Chondrocyte (in vitro differentiated cells): ENCODE data around the gene NSUN7. TPM values are rescaled to one million over a fixed set of nuclear protein-coding genes. Genes with fewer than 3 reads are reported as not detected.

Experiments used
- DNase-seq: peaks from one replicate; pipeline ENCODE4 v3.0.0; 2021; ENCODE audit warnings: mixed read lengths, low spot score
- H3K27ac Mint-ChIP-seq: one replicate; pipeline ENCODE4 v1.8.0; 2021; ENCODE audit warnings: mild to moderate bottlenecking, moderate library complexity, mixed read lengths; ENCODE audit not compliant: unreplicated experiment
- H3K27me3 Mint-ChIP-seq: 2 replicates; pipeline ENCODE4 v1.8.0; 2021; ENCODE audit warnings: low read depth, mixed read lengths
- H3K36me3 Mint-ChIP-seq: 2 replicates; pipeline ENCODE4 v1.8.0; 2021; ENCODE audit warnings: low read depth, mixed read lengths
- H3K4me1 Mint-ChIP-seq: 2 replicates; pipeline ENCODE4 v1.8.0; 2021; ENCODE audit warnings: low read depth, mild to moderate bottlenecking, mixed read lengths
- H3K4me3 Mint-ChIP-seq: one replicate; pipeline ENCODE4 v1.8.0; 2021; ENCODE audit warnings: mild to moderate bottlenecking, moderate library complexity, mixed read lengths; ENCODE audit not compliant: unreplicated experiment
- H3K9me3 Mint-ChIP-seq: 2 replicates; pipeline ENCODE4 v1.8.0; 2021; ENCODE audit warnings: low read depth, mixed read lengths
- total RNA-seq: library from RNA; stranded (reverse); gene quantifications from 3 replicates; pipeline ENCODE4 v1.2.1, GENCODE V29; 2021
- TF ChIP-seq, protein P1 (sequence below): fragments of 200-600 bp; sonication (generic); IDR thresholded peaks from 2 replicates; pipeline ENCODE4 v1.5.0; 2021; ENCODE audit warnings: antibody characterized with exemption, mild to moderate bottlenecking, moderate library complexity

The NSUN7 gene
- total RNA-seq, 1 donor from 2014 or later: 5.1 TPM

DNA sequence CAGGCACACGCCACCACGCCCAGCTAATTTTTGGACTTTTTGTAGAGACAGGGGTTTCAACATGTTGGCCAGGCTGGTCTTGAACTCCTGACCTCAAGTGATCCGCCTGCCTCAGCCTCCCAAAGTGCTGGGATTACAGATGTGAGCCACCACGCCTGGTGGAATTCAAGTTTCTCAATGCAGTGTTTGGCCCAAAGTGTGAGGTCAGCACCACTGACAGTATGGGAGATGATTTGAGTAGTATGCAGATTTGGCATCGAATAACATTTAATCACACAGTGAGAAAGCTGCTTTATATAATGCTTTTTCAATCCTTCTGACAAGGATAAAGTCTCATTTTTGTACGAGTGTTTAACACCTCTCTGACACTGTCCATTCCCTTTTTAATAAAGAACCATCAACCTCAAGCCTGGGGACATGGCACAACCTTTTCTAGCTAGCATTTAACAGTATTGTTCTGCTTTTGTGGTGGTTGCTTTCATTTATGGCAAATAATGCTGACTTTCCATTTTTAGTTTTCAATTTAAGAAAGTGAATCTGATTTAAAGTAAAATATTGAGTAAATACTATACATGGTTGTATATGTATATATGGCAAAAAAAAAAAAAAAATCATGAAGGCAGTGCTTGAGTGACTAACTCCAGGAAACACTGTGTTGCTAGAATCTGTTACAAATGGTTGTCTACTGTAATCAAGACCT, 4.3 kb upstream of the NSUN7 start:
- no peak overlapping the region for H3K4me3 Mint-ChIP-seq
- no peaks in the 10 kb centered on the region for H3K36me3 Mint-ChIP-seq
- no peak overlapping the region for H3K27ac Mint-ChIP-seq
- TF ChIP-seq, protein P1, sequence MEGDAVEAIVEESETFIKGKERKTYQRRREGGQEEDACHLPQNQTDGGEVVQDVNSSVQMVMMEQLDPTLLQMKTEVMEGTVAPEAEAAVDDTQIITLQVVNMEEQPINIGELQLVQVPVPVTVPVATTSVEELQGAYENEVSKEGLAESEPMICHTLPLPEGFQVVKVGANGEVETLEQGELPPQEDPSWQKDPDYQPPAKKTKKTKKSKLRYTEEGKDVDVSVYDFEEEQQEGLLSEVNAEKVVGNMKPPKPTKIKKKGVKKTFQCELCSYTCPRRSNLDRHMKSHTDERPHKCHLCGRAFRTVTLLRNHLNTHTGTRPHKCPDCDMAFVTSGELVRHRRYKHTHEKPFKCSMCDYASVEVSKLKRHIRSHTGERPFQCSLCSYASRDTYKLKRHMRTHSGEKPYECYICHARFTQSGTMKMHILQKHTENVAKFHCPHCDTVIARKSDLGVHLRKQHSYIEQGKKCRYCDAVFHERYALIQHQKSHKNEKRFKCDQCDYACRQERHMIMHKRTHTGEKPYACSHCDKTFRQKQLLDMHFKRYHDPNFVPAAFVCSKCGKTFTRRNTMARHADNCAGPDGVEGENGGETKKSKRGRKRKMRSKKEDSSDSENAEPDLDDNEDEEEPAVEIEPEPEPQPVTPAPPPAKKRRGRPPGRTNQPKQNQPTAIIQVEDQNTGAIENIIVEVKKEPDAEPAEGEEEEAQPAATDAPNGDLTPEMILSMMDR: no peak
- H3K4me1 Mint-ChIP-seq: peaks cover 1% of the 10 kb centered on the region
- H3K9me3 Mint-ChIP-seq: no peaks in the 10 kb centered on the region
- no peak for DNase-seq
- no peaks in the 10 kb centered on the region for H3K27me3 Mint-ChIP-seq

DNA sequence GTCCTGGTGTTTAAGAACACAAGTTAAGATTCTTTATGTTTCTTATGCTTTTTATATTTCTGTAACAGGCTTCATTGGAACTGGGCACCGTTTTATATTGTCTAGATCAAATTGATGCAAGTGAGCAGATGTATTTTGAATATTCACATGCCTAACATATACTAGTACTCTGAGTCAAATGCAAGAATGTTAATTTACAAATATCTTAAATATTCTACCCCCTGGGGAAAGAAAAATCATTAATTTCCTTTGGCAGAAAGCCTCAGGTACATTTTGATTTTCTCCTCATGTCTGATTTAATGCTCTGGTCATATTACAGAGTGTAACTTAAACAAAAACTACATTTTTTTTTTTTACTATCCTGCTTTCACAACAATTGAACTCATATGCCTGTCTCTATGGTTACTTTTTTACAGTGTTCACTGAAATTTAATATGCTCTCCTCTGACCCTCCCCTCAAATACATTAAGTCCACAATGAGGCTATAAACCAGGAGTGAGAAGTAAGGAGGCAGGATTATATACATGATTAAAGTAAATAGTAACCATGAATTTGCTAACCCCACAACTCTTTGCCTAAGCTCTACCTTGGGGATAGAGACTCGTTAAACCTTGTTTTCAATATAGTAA, 2.4 kb upstream of the NSUN7 start:
- DNase-seq: no peak
- Mint-ChIP-seq H3K27me3 (no peaks in the 10 kb centered on the region), H3K27ac (no peak overlapping the region), H3K36me3 (no peaks in the 10 kb centered on the region), H3K4me3 (no peak overlapping the region), H3K9me3 (no peaks in the 10 kb centered on the region), H3K4me1 (peaks cover 11% of the 10 kb centered on the region)
- TF ChIP-seq, protein P1: no peak

DNA sequence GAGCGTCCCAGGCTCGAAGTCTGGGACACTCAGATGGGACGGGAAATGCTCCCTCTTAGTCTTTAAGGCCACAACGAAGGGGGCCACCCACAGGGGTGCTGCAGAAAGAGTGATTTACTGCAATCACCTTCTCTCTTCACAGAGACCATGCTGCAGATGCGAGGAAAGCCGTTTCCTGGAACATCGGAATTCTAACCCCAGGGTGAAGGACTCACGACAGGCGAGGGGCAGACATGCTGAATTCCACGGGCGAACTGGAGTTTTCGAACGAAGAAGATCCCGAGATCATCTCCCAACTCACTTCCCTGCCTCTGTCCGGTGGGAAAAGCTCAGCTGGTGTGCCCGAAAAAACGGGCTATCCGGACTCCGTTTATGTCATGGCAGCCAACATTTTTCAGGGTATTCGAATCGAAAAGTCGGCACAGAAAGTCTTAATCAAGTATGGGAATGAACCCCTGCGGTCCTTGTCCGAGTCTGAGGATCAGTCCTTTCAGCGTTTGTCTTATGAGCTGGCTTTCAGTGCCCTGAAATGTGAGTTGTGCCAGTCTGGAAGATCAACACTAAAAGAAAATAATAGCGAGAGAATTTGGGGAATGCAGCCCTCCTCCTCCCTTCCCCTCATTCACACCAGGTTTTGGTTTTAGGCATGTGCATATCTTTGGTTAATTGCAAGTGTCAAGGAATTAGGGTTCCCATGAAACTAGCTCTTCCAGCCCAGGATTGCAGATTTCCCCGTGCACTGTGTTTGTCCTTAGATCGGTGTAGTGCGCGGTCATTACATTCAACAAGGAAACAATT, 905 bp downstream of the NSUN7 start:
- Mint-ChIP-seq H3K9me3 (no peaks in the 10 kb centered on the region), H3K4me1 (peaks cover 14% of the 10 kb centered on the region), H3K4me3 (peak overlapping the region; percentile 81), H3K27me3 (no peaks in the 10 kb centered on the region), H3K36me3 (peaks cover 2% of the 10 kb centered on the region), H3K27ac (peak overlapping the region; percentile 80)
- no peak for DNase-seq
- TF ChIP-seq, protein P1: no peak

DNA sequence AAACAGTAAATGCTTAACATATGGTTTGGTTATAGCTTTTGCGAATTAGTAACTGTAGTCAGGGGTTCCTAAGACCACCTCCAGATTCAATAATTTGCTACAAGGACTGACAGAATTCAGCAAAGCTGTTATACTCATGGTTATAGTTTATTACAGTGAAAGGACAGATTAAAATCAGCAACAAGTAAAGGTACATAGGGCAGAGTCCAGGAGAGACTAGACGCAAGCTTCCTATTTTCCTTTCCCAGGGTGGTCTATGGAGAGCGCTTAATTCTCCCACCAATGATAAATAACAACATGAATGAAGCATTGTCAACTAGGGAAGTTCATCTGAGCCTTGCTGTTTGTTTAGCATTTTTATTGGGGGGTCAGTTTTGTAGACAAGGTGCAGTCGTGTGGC, 5.9 kb downstream of the NSUN7 start:
- TF ChIP-seq, protein P1: no peak
- Mint-ChIP-seq H3K27me3 (no peaks in the 10 kb centered on the region), H3K27ac (no peak overlapping the region), H3K36me3 (peaks cover 2% of the 10 kb centered on the region), H3K4me1 (peaks cover 11% of the 10 kb centered on the region), H3K9me3 (no peaks in the 10 kb centered on the region), H3K4me3 (no peak overlapping the region)
- DNase-seq: no peak

DNA sequence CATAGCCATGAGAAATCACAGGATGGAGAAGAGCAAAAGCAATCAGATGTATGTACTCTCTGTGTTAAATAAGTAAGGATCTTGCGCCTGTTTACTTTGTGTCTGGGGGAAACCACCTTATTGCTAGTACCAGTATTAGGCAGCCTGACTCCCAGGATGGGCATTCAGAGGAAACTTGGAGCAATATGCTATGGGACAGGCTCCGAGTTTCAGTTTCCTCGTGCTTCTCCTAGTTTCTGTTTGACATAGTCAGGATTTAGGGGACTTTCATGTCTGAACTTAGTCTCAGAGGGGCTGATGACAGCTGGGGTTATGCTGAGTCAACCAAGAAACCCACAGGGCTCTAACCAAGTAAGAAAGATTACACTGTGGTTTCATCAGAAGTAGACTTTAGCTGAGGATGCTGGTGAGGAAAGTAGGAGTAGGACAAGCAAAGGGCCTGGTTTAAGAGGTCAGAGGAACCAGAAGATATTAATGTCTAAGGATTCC, 13.5 kb downstream of the NSUN7 start:
- Mint-ChIP-seq H3K27ac (peak overlapping the region; percentile 93), H3K9me3 (no peaks in the 10 kb centered on the region), H3K4me3 (peak overlapping the region; percentile 7), H3K4me1 (peaks cover 10% of the 10 kb centered on the region), H3K36me3 (peaks cover 5% of the 10 kb centered on the region), H3K27me3 (no peaks in the 10 kb centered on the region)
- no peak for DNase-seq
- TF ChIP-seq, protein P1: no peak
